ENCODE data around the gene TFCP2L1. TPM values are rescaled to one million over a fixed set of nuclear protein-coding genes. Genes with fewer than 3 reads are reported as not detected.

The TFCP2L1 gene
- polyA plus RNA-seq, 1 experiment, result 0.01 TPM

GRCh38 chr2:121245913-121246312, 39.1 kb downstream of the TFCP2L1 start:
- ChIA-PET POLR2A (no interaction called here), CTCF (no interaction called here)
- no peak for DNase-seq (ENCODE audit: low read depth)
- H3K4me3 ChIP-seq (ENCODE audit: low read depth, low read length), result no peak overlapping the region
- no peaks in the 10 kb centered on the region for H3K36me3 ChIP-seq (ENCODE audit: control insufficient read depth, insufficient read depth, low read length)
- peaks cover 5% of the 10 kb centered on the region for H3K27me3 ChIP-seq (ENCODE audit: control insufficient read depth, insufficient read depth, low read length)
- TF ChIP-seq, protein P1, sequence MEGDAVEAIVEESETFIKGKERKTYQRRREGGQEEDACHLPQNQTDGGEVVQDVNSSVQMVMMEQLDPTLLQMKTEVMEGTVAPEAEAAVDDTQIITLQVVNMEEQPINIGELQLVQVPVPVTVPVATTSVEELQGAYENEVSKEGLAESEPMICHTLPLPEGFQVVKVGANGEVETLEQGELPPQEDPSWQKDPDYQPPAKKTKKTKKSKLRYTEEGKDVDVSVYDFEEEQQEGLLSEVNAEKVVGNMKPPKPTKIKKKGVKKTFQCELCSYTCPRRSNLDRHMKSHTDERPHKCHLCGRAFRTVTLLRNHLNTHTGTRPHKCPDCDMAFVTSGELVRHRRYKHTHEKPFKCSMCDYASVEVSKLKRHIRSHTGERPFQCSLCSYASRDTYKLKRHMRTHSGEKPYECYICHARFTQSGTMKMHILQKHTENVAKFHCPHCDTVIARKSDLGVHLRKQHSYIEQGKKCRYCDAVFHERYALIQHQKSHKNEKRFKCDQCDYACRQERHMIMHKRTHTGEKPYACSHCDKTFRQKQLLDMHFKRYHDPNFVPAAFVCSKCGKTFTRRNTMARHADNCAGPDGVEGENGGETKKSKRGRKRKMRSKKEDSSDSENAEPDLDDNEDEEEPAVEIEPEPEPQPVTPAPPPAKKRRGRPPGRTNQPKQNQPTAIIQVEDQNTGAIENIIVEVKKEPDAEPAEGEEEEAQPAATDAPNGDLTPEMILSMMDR (IDR thresholded peaks at IDR 0.05; ENCODE audit: insufficient read depth, low read depth, low read length), result no peak

GRCh38 chr2:121245120-121245820, 39.7 kb downstream of the TFCP2L1 start:
- no peak for DNase-seq (ENCODE audit: low read depth)
- CTCF ChIA-PET, result no interaction called here
- TF ChIP-seq, protein P1 (IDR thresholded peaks at IDR 0.05; ENCODE audit: insufficient read depth, low read depth, low read length), result no peak
- Histone ChIP-seq H3K27me3 (ENCODE audit: control insufficient read depth, insufficient read depth, low read length) (peaks cover 5% of the 10 kb centered on the region), H3K4me3 (ENCODE audit: low read depth, low read length) (no peak overlapping the region), H3K36me3 (ENCODE audit: control insufficient read depth, insufficient read depth, low read length) (no peaks in the 10 kb centered on the region)
- POLR2A ChIA-PET, result no interaction called here

DNA sequence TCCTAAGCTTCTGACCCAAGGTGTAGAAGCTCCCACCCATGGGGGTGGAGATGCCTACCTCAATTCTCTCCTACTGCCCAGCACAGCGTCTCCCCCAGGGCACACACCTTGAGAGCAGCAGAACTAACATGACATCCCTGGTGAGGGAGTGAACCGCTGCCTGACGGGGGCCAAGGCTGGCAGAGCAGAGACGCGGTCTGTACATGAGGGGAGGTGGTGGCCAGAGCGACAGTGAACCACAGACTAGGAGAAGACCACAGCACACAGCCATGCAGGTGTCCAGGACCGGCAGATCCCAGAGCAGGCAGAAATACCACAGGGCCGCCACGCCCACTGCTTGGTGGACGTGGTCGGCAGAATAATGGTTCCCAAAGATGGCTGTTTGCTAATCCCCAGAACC, 40.4 kb downstream of the TFCP2L1 start:
- no peak for DNase-seq (ENCODE audit: low read depth)
- Histone ChIP-seq H3K4me3 (ENCODE audit: low read depth, low read length) (no peak overlapping the region), H3K36me3 (ENCODE audit: control insufficient read depth, insufficient read depth, low read length) (no peaks in the 10 kb centered on the region), H3K27me3 (ENCODE audit: control insufficient read depth, insufficient read depth, low read length) (peaks cover 5% of the 10 kb centered on the region)
- TF ChIP-seq, protein P1 (IDR thresholded peaks at IDR 0.05; ENCODE audit: insufficient read depth, low read depth, low read length), result no peak
- ChIA-PET POLR2A (no interaction called here), CTCF (no interaction called here)

DNA sequence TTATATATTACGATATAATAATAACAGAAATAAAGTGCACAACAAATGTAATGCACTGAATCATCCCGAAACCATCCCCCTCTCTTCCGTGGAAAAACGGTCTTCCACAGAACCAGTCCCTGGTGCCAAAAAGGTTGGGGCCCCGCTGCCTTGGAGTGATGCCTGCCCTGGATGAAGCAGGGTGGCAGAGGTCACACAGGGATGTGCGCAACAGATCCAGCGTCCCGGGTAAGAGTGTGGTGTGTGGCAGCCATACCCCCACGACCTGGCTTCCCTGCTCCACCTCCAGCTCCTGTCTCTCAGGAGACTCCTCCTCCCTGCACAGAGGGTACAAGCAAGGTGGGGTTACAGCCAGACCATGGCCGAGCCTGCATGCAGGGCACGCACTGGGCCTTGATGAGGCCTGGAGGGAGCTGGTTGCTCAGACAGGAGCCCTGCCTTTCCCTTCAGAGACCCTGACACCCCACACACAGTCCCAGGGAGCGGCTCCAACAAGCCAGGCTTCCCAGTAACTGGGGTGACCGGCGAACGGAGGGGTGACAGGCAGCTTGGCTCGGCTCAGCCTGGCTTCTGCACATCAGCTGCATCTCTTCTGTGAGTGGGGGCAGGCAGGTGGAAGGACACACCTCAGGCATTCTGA, 41.1 kb downstream of the TFCP2L1 start:
- no peaks in the 10 kb centered on the region for H3K36me3 ChIP-seq (ENCODE audit: control insufficient read depth, insufficient read depth, low read length)
- DNase-seq (ENCODE audit: low read depth), result no peak
- TF ChIP-seq, protein P1 (IDR thresholded peaks at IDR 0.05; ENCODE audit: insufficient read depth, low read depth, low read length), result no peak
- ChIA-PET CTCF (no interaction called here), POLR2A (no interaction called here)
- H3K27me3 ChIP-seq (ENCODE audit: control insufficient read depth, insufficient read depth, low read length), result peaks cover 8% of the 10 kb centered on the region
- no peak overlapping the region for H3K4me3 ChIP-seq (ENCODE audit: low read depth, low read length)

DNA sequence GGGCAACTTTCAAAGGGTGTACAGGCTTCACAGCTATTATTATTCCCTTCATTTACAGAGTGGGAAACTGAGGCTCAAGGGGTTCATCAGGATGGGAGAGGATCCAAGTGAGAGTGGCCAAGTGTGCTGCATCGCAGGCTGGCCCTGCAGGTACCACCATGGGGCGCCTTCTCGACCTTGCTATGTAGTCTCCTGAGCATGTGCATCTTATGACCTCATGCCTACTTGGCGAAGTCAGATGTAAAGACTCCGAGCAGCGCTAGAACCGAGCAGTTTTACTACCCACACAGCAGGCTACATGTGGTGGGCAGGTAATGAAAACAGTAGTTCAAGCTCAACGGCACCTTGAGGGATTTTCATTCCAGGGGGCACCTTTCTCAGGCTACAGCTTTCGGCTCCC, 42.0 kb downstream of the TFCP2L1 start:
- no peak for DNase-seq (ENCODE audit: low read depth)
- ChIA-PET CTCF (interaction anchor here (1.0 kb wide), 1 partner anchor 53 kb away, joined by 3 read pairs; no protein-coding TSS in a partner anchor), POLR2A (no interaction called here)
- H3K4me3 ChIP-seq (ENCODE audit: low read depth, low read length), result no peak overlapping the region
- no peaks in the 10 kb centered on the region for H3K36me3 ChIP-seq (ENCODE audit: control insufficient read depth, insufficient read depth, low read length)
- peaks cover 8% of the 10 kb centered on the region for H3K27me3 ChIP-seq (ENCODE audit: control insufficient read depth, insufficient read depth, low read length)
- TF ChIP-seq, protein P1 (IDR thresholded peaks at IDR 0.05; ENCODE audit: insufficient read depth, low read depth, low read length), result no peak

All from BJ (cell line).